BLaER1 (cell line): ENCODE data around the gene VPS8.
"Not testable (repeated sequence)": the region's sequence is repeated elsewhere in the genome, so short reads cannot be mapped to it uniquely, and the experiment has no call there.

Experiments used
- H3K27ac ChIP-seq: shearing (Covaris generic); formaldehyde crosslinking; 2 replicates; pipeline ENCODE4 v1.8.1; 2022
- H3K27me3 ChIP-seq: shearing (Covaris generic); formaldehyde crosslinking; 2 replicates; pipeline ENCODE4 v1.8.1; 2022
- H3K36me3 ChIP-seq: shearing (Covaris generic); formaldehyde crosslinking; 2 replicates; pipeline ENCODE4 v1.8.1; 2022
- H3K4me1 ChIP-seq: shearing (Covaris generic); formaldehyde crosslinking; 2 replicates; pipeline ENCODE4 v1.8.1; 2022
- H3K4me2 ChIP-seq: shearing (Covaris generic); formaldehyde crosslinking; 2 replicates; pipeline ENCODE4 v1.8.1; 2022
- H3K4me3 ChIP-seq: shearing (Covaris generic); formaldehyde crosslinking; 2 replicates; pipeline ENCODE4 v1.8.1; 2022
- H3K9ac ChIP-seq: shearing (Covaris generic); formaldehyde crosslinking; 2 replicates; pipeline ENCODE4 v1.8.1; 2022
- H3K9me3 ChIP-seq: shearing (Covaris generic); formaldehyde crosslinking; 2 replicates; pipeline ENCODE4 v1.8.1; 2022
- H4K20me1 ChIP-seq: shearing (Covaris generic); formaldehyde crosslinking; 2 replicates; pipeline ENCODE4 v1.8.1; 2022
- Cebpa-rat ChIP-seq: shearing (Covaris generic); IDR thresholded peaks from 2 replicates; pipeline ENCODE4 v1.8.1; 2022

Gene VPS8

GRCh38 chr3:184953401-184953800 lies 141.4 kb downstream of the VPS8 start:
- Histone ChIP-seq H3K27ac (no peak overlapping the region), H3K4me2 (no peak overlapping the region), H3K4me3 (no peak overlapping the region), H3K9ac (no peak overlapping the region), H3K4me1 (no peaks in the 10 kb centered on the region), H4K20me1 (no peaks in the 10 kb centered on the region), H3K27me3 (no peaks in the 10 kb centered on the region), H3K36me3 (peaks cover 31% of the 10 kb centered on the region), H3K9me3 (no peaks in the 10 kb centered on the region)
- no peak for TF ChIP-seq Cebpa-rat

- no peaks in the 10 kb centered on the region for H3K9me3 ChIP-seq
- H3K27ac ChIP-seq = no peak overlapping the region
- H3K36me3 ChIP-seq = peaks cover 37% of the 10 kb centered on the region
- H3K4me1 ChIP-seq = no peaks in the 10 kb centered on the region
- TF ChIP-seq Cebpa-rat = no peak
- H3K4me2 ChIP-seq = no peak overlapping the region
- no peak overlapping the region for H3K9ac ChIP-seq
- no peaks in the 10 kb centered on the region for H3K27me3 ChIP-seq
- H4K20me1 ChIP-seq = no peaks in the 10 kb centered on the region
- H3K4me3 ChIP-seq = no peak overlapping the region
These were observed 142.3 kb downstream of the VPS8 start for GRCh38 chr3:184954251-184954650.

GRCh38 chr3:184954851-184955250 lies 142.9 kb downstream of the VPS8 start:
- H3K4me1 ChIP-seq, H3K4me3 ChIP-seq, H3K4me2 ChIP-seq, H4K20me1 ChIP-seq, H3K27ac ChIP-seq, H3K9ac ChIP-seq, H3K27me3 ChIP-seq, H3K9me3 ChIP-seq: not testable (repeated sequence)
- peaks cover 35% of the 10 kb centered on the region for H3K36me3 ChIP-seq

- Histone ChIP-seq H3K4me3 (no peak overlapping the region), H3K9me3 (no peaks in the 10 kb centered on the region), H3K4me1 (no peaks in the 10 kb centered on the region), H4K20me1 (no peaks in the 10 kb centered on the region), H3K9ac (no peak overlapping the region), H3K36me3 (peaks cover 39% of the 10 kb centered on the region), H3K27ac (no peak overlapping the region), H3K4me2 (no peak overlapping the region), H3K27me3 (no peaks in the 10 kb centered on the region)
- no peak for TF ChIP-seq Cebpa-rat
These were observed 153.9 kb downstream of the VPS8 start for GRCh38 chr3:184965639-184966430.

- no peak for TF ChIP-seq Cebpa-rat
- no peaks in the 10 kb centered on the region for H4K20me1 ChIP-seq
- no peaks in the 10 kb centered on the region for H3K9me3 ChIP-seq
- no peak overlapping the region for H3K4me2 ChIP-seq
- no peak overlapping the region for H3K9ac ChIP-seq
- H3K36me3 ChIP-seq = peaks cover 53% of the 10 kb centered on the region
- no peaks in the 10 kb centered on the region for H3K27me3 ChIP-seq
- no peak overlapping the region for H3K4me3 ChIP-seq
- H3K4me1 ChIP-seq = no peaks in the 10 kb centered on the region
- H3K27ac ChIP-seq = no peak overlapping the region
These were observed 156.1 kb downstream of the VPS8 start for GRCh38 chr3:184968115-184968514.

GRCh38 chr3:184970186-184970585 lies 158.2 kb downstream of the VPS8 start:
- Histone ChIP-seq H3K9me3 (peaks cover 9% of the 10 kb centered on the region; the same call in 1 of the 2 replicates), H3K4me3 (no peak overlapping the region), H3K27ac (no peak overlapping the region), H3K36me3 (peaks cover 54% of the 10 kb centered on the region), H3K9ac (no peak overlapping the region), H3K4me2 (no peak overlapping the region), H4K20me1 (no peaks in the 10 kb centered on the region), H3K4me1 (no peaks in the 10 kb centered on the region), H3K27me3 (no peaks in the 10 kb centered on the region)
- no peak for TF ChIP-seq Cebpa-rat

GRCh38 chr3:184977796-184978195 lies 165.8 kb downstream of the VPS8 start:
- H3K9me3 ChIP-seq = peaks cover 14% of the 10 kb centered on the region; the same call in 1 of the 2 replicates
- H3K27ac ChIP-seq = no peak overlapping the region
- H3K9ac ChIP-seq = no peak overlapping the region
- H3K4me2 ChIP-seq = no peak overlapping the region
- H3K4me3 ChIP-seq = no peak overlapping the region
- H3K36me3 ChIP-seq = peaks cover 19% of the 10 kb centered on the region
- H3K27me3 ChIP-seq = no peaks in the 10 kb centered on the region
- no peaks in the 10 kb centered on the region for H4K20me1 ChIP-seq
- peaks cover 8% of the 10 kb centered on the region for H3K4me1 ChIP-seq
- TF ChIP-seq Cebpa-rat = no peak

GRCh38 chr3:184981071-184981470 lies 169.1 kb downstream of the VPS8 start:
- Histone ChIP-seq H3K4me3 (no peak overlapping the region), H3K27me3 (no peaks in the 10 kb centered on the region), H4K20me1 (no peaks in the 10 kb centered on the region), H3K36me3 (peaks cover 24% of the 10 kb centered on the region), H3K27ac (no peak overlapping the region), H3K4me1 (peaks cover 8% of the 10 kb centered on the region), H3K4me2 (no peak overlapping the region), H3K9ac (no peak overlapping the region), H3K9me3 (0 out of 2 replicates have a peak, but pooled peaks cover 5% of the 10 kb centered on the region)
- TF ChIP-seq Cebpa-rat = no peak

- Histone ChIP-seq H3K9ac (no peak overlapping the region), H3K9me3 (no peaks in the 10 kb centered on the region), H3K4me2 (peak overlapping the region; percentile 38), H3K27ac (no peak overlapping the region), H3K4me1 (peaks cover 8% of the 10 kb centered on the region), H3K4me3 (no peak overlapping the region), H3K36me3 (peaks cover 24% of the 10 kb centered on the region), H3K27me3 (no peaks in the 10 kb centered on the region), H4K20me1 (no peaks in the 10 kb centered on the region)
- TF ChIP-seq Cebpa-rat = no peak
These were observed 170.1 kb downstream of the VPS8 start for GRCh38 chr3:184982076-184982475.

- H3K9me3 ChIP-seq = no peaks in the 10 kb centered on the region
- peaks cover 28% of the 10 kb centered on the region for H3K36me3 ChIP-seq
- no peak overlapping the region for H3K9ac ChIP-seq
- H3K27me3 ChIP-seq = no peaks in the 10 kb centered on the region
- no peaks in the 10 kb centered on the region for H4K20me1 ChIP-seq
- H3K4me1 ChIP-seq = peaks cover 8% of the 10 kb centered on the region
- H3K4me3 ChIP-seq = no peak overlapping the region
- no peak for TF ChIP-seq Cebpa-rat
- no peak overlapping the region for H3K27ac ChIP-seq
- no peak overlapping the region for H3K4me2 ChIP-seq
These were observed 173.6 kb downstream of the VPS8 start for GRCh38 chr3:184985586-184985985.
